H9 (cell line): Measurements from ENCODE around the gene EEF1AKMT3. TPM values are rescaled to one million over a fixed set of nuclear protein-coding genes. Genes with fewer than 3 reads are reported as not detected.
A peak's percentile ranks its signal among the peaks of the same experiment; 100 is the strongest.

Experiments used
- DNase-seq: peaks from one replicate; pipeline ENCODE4 v3.0.0-alpha.2; 2017
- H2AFZ ChIP-seq: one replicate; pipeline ENCODE4 v1.6.1; 2013; ENCODE audit warnings: mild to moderate bottlenecking, low read length, control low read depth, moderate library complexity
- H2AK5ac ChIP-seq: 2 replicates; pipeline ENCODE4 v1.6.1; 2013; ENCODE audit warnings: low read length, control low read depth, mixed read lengths; ENCODE audit not compliant: insufficient read length
- H2BK120ac ChIP-seq: one replicate; pipeline ENCODE4 v1.6.1; 2013; ENCODE audit warnings: low read depth, mild to moderate bottlenecking, low read length, control low read depth, inconsistent platforms; ENCODE audit not compliant: poor library complexity, severe bottlenecking
- H2BK12ac ChIP-seq: 2 replicates; pipeline ENCODE4 v1.6.1; 2013; ENCODE audit warnings: low read length, control low read depth, mixed read lengths, low read depth; ENCODE audit not compliant: insufficient read length
- H2BK15ac ChIP-seq: 2 replicates; pipeline ENCODE4 v1.6.1; 2013; ENCODE audit warnings: low read depth, low read length, control low read depth
- H2BK20ac ChIP-seq: one replicate; pipeline ENCODE4 v1.6.1; 2013; ENCODE audit warnings: low read depth, mild to moderate bottlenecking, low read length, control low read depth, inconsistent platforms; ENCODE audit not compliant: poor library complexity, severe bottlenecking
- H2BK5ac ChIP-seq: 2 replicates; pipeline ENCODE4 v1.6.1; 2013; ENCODE audit warnings: low read length, control low read depth, mixed read lengths; ENCODE audit not compliant: insufficient read length
- H3K14ac ChIP-seq: 2 replicates; pipeline ENCODE4 v1.6.1; 2013; ENCODE audit warnings: low read length, control low read depth; ENCODE audit not compliant: insufficient read depth
- H3K18ac ChIP-seq: 2 replicates; pipeline ENCODE4 v1.6.1; 2013; ENCODE audit warnings: low read depth, mild to moderate bottlenecking, mixed read lengths, low read length, control low read depth; ENCODE audit not compliant: insufficient read length
- H3K23ac ChIP-seq: 2 replicates; pipeline ENCODE4 v1.6.1; 2013; ENCODE audit warnings: low read length, control low read depth, mixed read lengths, low read depth; ENCODE audit not compliant: insufficient read length
- H3K23me2 ChIP-seq: 2 replicates; pipeline ENCODE4 v1.6.1; 2013; ENCODE audit warnings: low read depth, mild to moderate bottlenecking, mixed read lengths, low read length, control low read depth; ENCODE audit not compliant: insufficient read length, poor library complexity, severe bottlenecking
- H3K27ac ChIP-seq: 2 replicates; pipeline ENCODE4 v1.5.1; 2013; ENCODE audit warnings: low read length, control low read depth, mixed read lengths, low read depth; ENCODE audit not compliant: insufficient read length
- H3K27me3 ChIP-seq: 2 replicates; pipeline ENCODE4 v1.6.1; 2013; ENCODE audit warnings: low read length, control low read depth, inconsistent platforms; ENCODE audit not compliant: insufficient read depth
- H3K4ac ChIP-seq: 2 replicates; pipeline ENCODE4 v1.6.1; 2013; ENCODE audit warnings: low read depth, mild to moderate bottlenecking, control low read depth, inconsistent platforms, low read length, moderate library complexity
- H3K4me1 ChIP-seq: 2 replicates; pipeline ENCODE4 v1.6.1; 2013; ENCODE audit warnings: low read length, control low read depth, inconsistent platforms; ENCODE audit not compliant: insufficient read depth
- H3K4me2 ChIP-seq: 2 replicates; pipeline ENCODE4 v1.6.1; 2013; ENCODE audit warnings: low read length, control low read depth, mixed read lengths; ENCODE audit not compliant: insufficient read length, insufficient read depth
- H3K56ac ChIP-seq: 2 replicates; pipeline ENCODE4 v1.6.1; 2013; ENCODE audit warnings: low read depth, mild to moderate bottlenecking, mixed read lengths, low read length, control low read depth; ENCODE audit not compliant: insufficient read length
- H3K79me1 ChIP-seq: 2 replicates; pipeline ENCODE4 v1.6.1; 2013; ENCODE audit warnings: low read depth, mild to moderate bottlenecking, moderate library complexity, low read length, control low read depth, inconsistent platforms; ENCODE audit not compliant: insufficient read depth, poor library complexity, severe bottlenecking
- H3K79me2 ChIP-seq: 2 replicates; pipeline ENCODE4 v1.6.1; 2013; ENCODE audit warnings: low read length, control low read depth, inconsistent platforms; ENCODE audit not compliant: insufficient read depth
- H3K9ac ChIP-seq: 2 replicates; pipeline ENCODE4 v1.6.1; 2013; ENCODE audit warnings: low read length, control low read depth, mixed read lengths; ENCODE audit not compliant: insufficient read length; ENCODE audit errors: extremely low read depth
- H3K9me3 ChIP-seq: one replicate; pipeline ENCODE4 v1.6.1; 2013; ENCODE audit warnings: low read depth, low read length, inconsistent platforms; ENCODE audit not compliant: control insufficient read depth
- H3T11ph ChIP-seq: one replicate; pipeline ENCODE4 v1.6.1; 2013; ENCODE audit warnings: mild to moderate bottlenecking, low read length, control low read depth, inconsistent platforms
- H4K20me1 ChIP-seq: one replicate; pipeline ENCODE4 v1.6.1; 2013; ENCODE audit not compliant: control insufficient read depth, insufficient read length, insufficient read depth
- H4K5ac ChIP-seq: 2 replicates; pipeline ENCODE4 v1.6.1; 2013; ENCODE audit warnings: low read depth, mild to moderate bottlenecking, mixed read lengths, low read length, control low read depth; ENCODE audit not compliant: insufficient read length
- H4K8ac ChIP-seq: replicated peaks from 2 replicates; pipeline ENCODE4 v1.6.1; 2013; ENCODE audit warnings: low read length, control low read depth, mixed read lengths, low read depth; ENCODE audit not compliant: insufficient read length
- H4K91ac ChIP-seq: 2 replicates; pipeline ENCODE4 v1.6.1; 2013; ENCODE audit warnings: low read depth, mild to moderate bottlenecking, moderate library complexity, mixed read lengths, low read length, control low read depth; ENCODE audit not compliant: insufficient read length
- H3K27ac Mint-ChIP-seq, 3 experiments: 2 replicates in 2 of 3; 3 replicates in 1 of 3; pipeline ENCODE4 v1.8.0; 2020 to 2021; ENCODE audit warnings: mixed read lengths in 3 of 3, mild to moderate bottlenecking in 1 of 3, moderate library complexity in 1 of 3
- H3K27me3 Mint-ChIP-seq: 2 replicates; pipeline ENCODE4 v1.8.0; 2021; ENCODE audit warnings: low read depth, mild to moderate bottlenecking, moderate library complexity, mixed read lengths
- H3K36me3 Mint-ChIP-seq, 3 experiments: 2 replicates in 2 of 3; 3 replicates in 1 of 3; pipeline ENCODE4 v1.8.0; 2020 to 2021; ENCODE audit warnings: low read depth in 3 of 3, mixed read lengths in 3 of 3; ENCODE audit not compliant: insufficient read depth in 1 of 3
- H3K4me1 Mint-ChIP-seq, 2 experiments: 2 replicates each; pipeline ENCODE4 v1.8.0; 2020; ENCODE audit warnings: mixed read lengths in 2 of 2
- H3K4me3 Mint-ChIP-seq, 2 experiments: 2 replicates in 1 of 2; 3 replicates in 1 of 2; pipeline ENCODE4 v1.8.0; 2020 to 2021; ENCODE audit warnings: mild to moderate bottlenecking in 2 of 2, mixed read lengths in 2 of 2, moderate library complexity in 1 of 2
- H3K9me3 Mint-ChIP-seq, 2 experiments: 2 replicates in 1 of 2; 3 replicates in 1 of 2; pipeline ENCODE4 v1.8.0; 2020; ENCODE audit warnings: mild to moderate bottlenecking in 2 of 2, mixed read lengths in 2 of 2, moderate library complexity in 1 of 2
- CTCF ChIP-seq: fragments of 200-600 bp; sonication (generic); conservative IDR thresholded peaks from 3 replicates; pipeline ENCODE4 v1.8.0; 2021; ENCODE audit warnings: antibody characterized with exemption, mild to moderate bottlenecking
- WGBS: extraction: QIAGEN DNeasy Blood & Tissue Kit; methylation state at CpG from one replicate; pipeline ENCODE4 v1.1.7; 2013; ENCODE audit warnings: missing lambda C conversion rate, low lambda C conversion rate, mixed read lengths; ENCODE audit not compliant: insufficient read length; ENCODE audit errors: extremely low coverage; 5-methylcytosine and 5-hydroxymethylcytosine counted together
- total RNA-seq: library from RNA; stranded (reverse); gene quantifications from 2 replicates; pipeline ENCODE4 v1.2.1, GENCODE V29; 2021

Gene EEF1AKMT3
- total RNA-seq, 1 experiment from 2014 or later, result 2.9 TPM

- Histone ChIP-seq H3K27me3 (peaks cover 38% of the 10 kb centered on the region), H2BK15ac (no peak overlapping the region), H3K4me1 (no peaks in the 10 kb centered on the region; the same call in 1 of the 2 replicates), H2BK120ac (no peak overlapping the region), H3T11ph (no peak overlapping the region), H3K14ac (no peak overlapping the region), H4K8ac (no peak overlapping the region), H3K23ac (no peak overlapping the region), H3K27ac (no peak overlapping the region), H3K79me2 (no peaks in the 10 kb centered on the region), H3K23me2 (peaks cover 14% of the 10 kb centered on the region), H3K4ac (no peak overlapping the region), H3K4me2 (no peak overlapping the region), H2AK5ac (no peak overlapping the region), H4K5ac (no peak overlapping the region), H2BK12ac (no peak overlapping the region), H2BK20ac (no peak overlapping the region), H3K79me1 (no peaks in the 10 kb centered on the region), H3K56ac (no peak overlapping the region), H3K18ac (no peak overlapping the region), H3K9me3 (no peaks in the 10 kb centered on the region), H4K91ac (no peak overlapping the region), H2AFZ (no peak overlapping the region), H2BK5ac (no peak overlapping the region), H3K9ac (no peak overlapping the region), H4K20me1 (peaks cover 2% of the 10 kb centered on the region)
- H3K4me1 Mint-ChIP-seq, result peaks cover 11 to 23% of the 10 kb centered on the region in 2 experiments
- H3K9me3 Mint-ChIP-seq, result no peaks in the 10 kb centered on the region; a peak in 1 of 5 replicates
- no peak for TF ChIP-seq CTCF
- WGBS, result no CpG with 5 or more reads among the region's 13 CpGs
- H3K4me3 Mint-ChIP-seq, result no peak overlapping the region
- no peak for DNase-seq
- peaks cover 0 to 2% (median 0%) of the 10 kb centered on the region in 3 experiments; a peak in 1 of 7 replicates for H3K36me3 Mint-ChIP-seq
- peaks cover 97% of the 10 kb centered on the region for H3K27me3 Mint-ChIP-seq
- peak overlapping the region in 1 of 3 experiments; percentile 48; a peak in 1 of 7 replicates for H3K27ac Mint-ChIP-seq
These were observed 41.9 kb upstream of the EEF1AKMT3 start for GRCh38 chr12:57730336-57731067.
